Measurements from ENCODE around the gene PLXNB2. TPM values are rescaled to one million over a fixed set of nuclear protein-coding genes. Genes with fewer than 3 reads are reported as not detected.

Gene PLXNB2
- total RNA-seq, 4 donors from 2014 or later, result 93.2 to 207 (median 102) TPM

GRCh38 chr22:50294319-50294656 lies 13.2 kb downstream of the PLXNB2 start:
- no peaks in the 10 kb centered on the region for H3K9me3 ChIP-seq
- H3K36me3 ChIP-seq, result peaks cover 0 to 23% of the 10 kb centered on the region in 2 donors
- no peaks in the 10 kb centered on the region for H3K27me3 ChIP-seq
- peak overlapping the region in 1 of 2 donors; percentile 44 for H3K4me3 ChIP-seq
- H3K4me1 ChIP-seq, result peaks cover 0 to 89% (median 43%) of the 10 kb centered on the region in 3 donors
- TF ChIP-seq POLR2AphosphoS5 (IDR thresholded peaks at IDR 0.05) (no peak), POLR2A (IDR thresholded peaks at IDR 0.05) (no peak), EP300 (IDR thresholded peaks at IDR 0.05) (no peak), CTCF (IDR thresholded peaks at IDR 0.05) (no peak)
- peak overlapping the region; percentile 80 to 91 (median 89) for H3K27ac ChIP-seq
- ATAC-seq, result no peak
- no CpG with 5 or more reads among the region's 5 CpGs for WGBS, 2 donors (ENCODE audit: low coverage in 1 of 2)

- Histone ChIP-seq H3K27me3 (no peaks in the 10 kb centered on the region), H3K4me3 (peak overlapping the region; percentile 5 to 44), H3K9me3 (no peaks in the 10 kb centered on the region), H3K4me1 (peaks cover 0 to 87% (median 37%) of the 10 kb centered on the region in 3 donors), H3K36me3 (peaks cover 0 to 29% of the 10 kb centered on the region in 2 donors), H3K27ac (peak overlapping the region; percentile 80 to 91 (median 89))
- peak; percentile 90 for ATAC-seq
- TF ChIP-seq CTCF (IDR thresholded peaks at IDR 0.05), result peak in 1 of 4 experiments; percentile 5
- peak in 1 of 2 donors; percentile 14 for TF ChIP-seq POLR2A (IDR thresholded peaks at IDR 0.05)
- peak; percentile 64 for TF ChIP-seq POLR2AphosphoS5 (IDR thresholded peaks at IDR 0.05)
- TF ChIP-seq EP300 (IDR thresholded peaks at IDR 0.05), result no peak
- no CpG with 5 or more reads among the region's 42 CpGs for WGBS, 2 donors (ENCODE audit: low coverage in 1 of 2)
Measured at GRCh38 chr22:50293441-50294318, 13.8 kb downstream of the PLXNB2 start.

GRCh38 chr22:50292643-50293440 lies 14.6 kb downstream of the PLXNB2 start:
- peak overlapping the region; percentile 5 to 44 for H3K4me3 ChIP-seq
- H3K27me3 ChIP-seq, result no peaks in the 10 kb centered on the region
- TF ChIP-seq POLR2A (IDR thresholded peaks at IDR 0.05) (no peak), EP300 (IDR thresholded peaks at IDR 0.05) (no peak), POLR2AphosphoS5 (IDR thresholded peaks at IDR 0.05) (no peak), CTCF (IDR thresholded peaks at IDR 0.05) (no peak)
- H3K36me3 ChIP-seq, result peaks cover 0 to 37% of the 10 kb centered on the region in 2 donors
- peaks cover 0 to 87% (median 30%) of the 10 kb centered on the region in 3 donors for H3K4me1 ChIP-seq
- H3K27ac ChIP-seq, result peak overlapping the region; percentile 80 to 91 (median 89)
- 20% methylated on average over 1 of the region's 29 CpGs; no CpG with 5 or more reads in 1 of the 2 donors for WGBS, 2 donors (ENCODE audit: low coverage in 1 of 2)
- ATAC-seq, result no peak
- no peaks in the 10 kb centered on the region for H3K9me3 ChIP-seq

GRCh38 chr22:50289942-50290630 lies 17.4 kb downstream of the PLXNB2 start:
- Histone ChIP-seq H3K27me3 (no peaks in the 10 kb centered on the region), H3K4me3 (no peak overlapping the region), H3K9me3 (no peaks in the 10 kb centered on the region), H3K27ac (no peak overlapping the region), H3K36me3 (peaks cover 0 to 62% of the 10 kb centered on the region in 2 donors), H3K4me1 (peaks cover 0 to 60% (median 25%) of the 10 kb centered on the region in 3 donors)
- ATAC-seq, result no peak
- WGBS, 2 donors (ENCODE audit: low coverage in 1 of 2), result no CpG with 5 or more reads among the region's 37 CpGs
- TF ChIP-seq POLR2A (IDR thresholded peaks at IDR 0.05), result no peak
- TF ChIP-seq POLR2AphosphoS5 (IDR thresholded peaks at IDR 0.05), result no peak
- no peak for TF ChIP-seq CTCF (IDR thresholded peaks at IDR 0.05)

Measured in gastroesophageal sphincter (tissue), 4 donors.